SK-N-SH treated with all-trans-retinoic acid at 6 μM for 48 hours (cell line): ENCODE results near the gene ERCC6L.

Experiments used
- ATAC-seq: fragments of 200-7000 bp; cut with Tn5 transposase; 3 replicates; pipeline ENCODE4 v1.9.1; 2020; ENCODE audit warnings: mild to moderate bottlenecking, moderate library complexity
- BACH2 ChIP-seq: fragments of 250-450 bp; sonication (Bioruptor Pico); IDR thresholded peaks from 2 replicates; pipeline ENCODE4 v1.9.0; 2021; ENCODE audit warnings: mild to moderate bottlenecking, borderline replicate concordance
- CSDC2 ChIP-seq: fragments of 250-450 bp; sonication (Bioruptor Pico); IDR thresholded peaks from 2 replicates; pipeline ENCODE4 v1.5.0; 2020; ENCODE audit warnings: mild to moderate bottlenecking, moderate library complexity
- ESRRG ChIP-seq: fragments of 250-450 bp; sonication (Bioruptor Pico); IDR thresholded peaks from 2 replicates; pipeline ENCODE4 v1.6.1; 2021; ENCODE audit warnings: mild to moderate bottlenecking
- GLIS3 ChIP-seq: fragments of 250-450 bp; sonication (Bioruptor Pico); IDR thresholded peaks from 2 replicates; pipeline ENCODE4 v1.5.0; 2020; ENCODE audit warnings: mild to moderate bottlenecking, moderate library complexity
- ISL1 ChIP-seq: fragments of 250-450 bp; sonication (Bioruptor Pico); IDR thresholded peaks from 2 replicates; pipeline ENCODE4 v2.1.2; 2022; ENCODE audit warnings: mild to moderate bottlenecking, moderate library complexity
- OSR1 ChIP-seq: fragments of 250-450 bp; sonication (Bioruptor Pico); IDR thresholded peaks from 2 replicates; pipeline ENCODE4 v1.8.0; 2022; ENCODE audit warnings: moderate library complexity, mild to moderate bottlenecking, inconsistent platforms
- PPARA ChIP-seq: fragments of 250-450 bp; sonication (Bioruptor Pico); IDR thresholded peaks from 2 replicates; pipeline ENCODE4 v1.5.0; 2020; ENCODE audit warnings: mild to moderate bottlenecking, borderline replicate concordance
- RARB ChIP-seq: fragments of 250-450 bp; sonication (Bioruptor Pico); IDR thresholded peaks from 2 replicates; pipeline ENCODE4 v1.8.0; 2021; ENCODE audit warnings: mild to moderate bottlenecking, moderate library complexity
- TCF4 ChIP-seq: fragments of 250-450 bp; sonication (Bioruptor Pico); IDR thresholded peaks from 2 replicates; pipeline ENCODE4 v1.8.0; 2021; ENCODE audit warnings: mild to moderate bottlenecking, moderate library complexity, borderline replicate concordance
- TOX ChIP-seq: fragments of 250-450 bp; sonication (Bioruptor Pico); IDR thresholded peaks from 2 replicates; pipeline ENCODE4 v1.8.0; 2021; ENCODE audit warnings: mild to moderate bottlenecking, moderate library complexity, borderline replicate concordance
- ZC3H10 ChIP-seq: fragments of 250-450 bp; sonication (Bioruptor Pico); IDR thresholded peaks from 2 replicates; pipeline ENCODE4 v1.5.1; 2021; ENCODE audit warnings: mild to moderate bottlenecking, moderate library complexity
- ZFP3 ChIP-seq: fragments of 250-450 bp; sonication (Bioruptor Pico); IDR thresholded peaks from 2 replicates; pipeline ENCODE4 v1.5.0; 2020; ENCODE audit warnings: mild to moderate bottlenecking, moderate library complexity
- ZFP30 ChIP-seq: fragments of 450-650 bp; formaldehyde crosslinking; IDR thresholded peaks from 2 replicates; pipeline ENCODE4 v1.5.0; 2022; ENCODE audit warnings: mild to moderate bottlenecking, moderate library complexity
- ZNF565 ChIP-seq: fragments of 450-650 bp; formaldehyde crosslinking; conservative IDR thresholded peaks from 2 replicates; pipeline ENCODE4 v1.5.0; 2020; ENCODE audit warnings: low read depth, mild to moderate bottlenecking, moderate library complexity
- ZNF70 ChIP-seq: fragments of 450-650 bp; formaldehyde crosslinking; IDR thresholded peaks from 2 replicates; pipeline ENCODE4 v1.5.0; 2020; ENCODE audit warnings: mild to moderate bottlenecking, moderate library complexity
- ZNF8 ChIP-seq: fragments of 450-650 bp; formaldehyde crosslinking; IDR thresholded peaks from 2 replicates; pipeline ENCODE4 v1.5.0; 2020; ENCODE audit warnings: mild to moderate bottlenecking, moderate library complexity
- TF ChIP-seq, protein P1 (sequence below): fragments of 250-450 bp; sonication (Bioruptor Pico); IDR thresholded peaks from 2 replicates; pipeline ENCODE4 v1.5.0; 2020; ENCODE audit warnings: mild to moderate bottlenecking, moderate library complexity
- TF ChIP-seq, protein P2 (sequence below): fragments of 250-450 bp; sonication (Bioruptor Pico); IDR thresholded peaks from 2 replicates; pipeline ENCODE4 v1.5.1; 2021; ENCODE audit warnings: mild to moderate bottlenecking, moderate library complexity
- TF ChIP-seq, protein P3 (sequence below): fragments of 250-450 bp; sonication (Bioruptor Pico); IDR thresholded peaks from 2 replicates; pipeline ENCODE4 v1.5.1; 2020; ENCODE audit warnings: low read depth, mild to moderate bottlenecking, moderate library complexity
- TF ChIP-seq, protein P4 (sequence below): fragments of 250-450 bp; sonication (Bioruptor Pico); IDR thresholded peaks from 2 replicates; pipeline ENCODE4 v1.8.0; 2020; ENCODE audit warnings: mild to moderate bottlenecking, moderate library complexity, borderline replicate concordance
- TF ChIP-seq, protein P5 (sequence below): fragments of 250-450 bp; sonication (Bioruptor Pico); IDR thresholded peaks from 2 replicates; pipeline ENCODE4 v1.8.0; 2021; ENCODE audit warnings: low read depth, mild to moderate bottlenecking, moderate library complexity, borderline replicate concordance

ERCC6L gene

DNA sequence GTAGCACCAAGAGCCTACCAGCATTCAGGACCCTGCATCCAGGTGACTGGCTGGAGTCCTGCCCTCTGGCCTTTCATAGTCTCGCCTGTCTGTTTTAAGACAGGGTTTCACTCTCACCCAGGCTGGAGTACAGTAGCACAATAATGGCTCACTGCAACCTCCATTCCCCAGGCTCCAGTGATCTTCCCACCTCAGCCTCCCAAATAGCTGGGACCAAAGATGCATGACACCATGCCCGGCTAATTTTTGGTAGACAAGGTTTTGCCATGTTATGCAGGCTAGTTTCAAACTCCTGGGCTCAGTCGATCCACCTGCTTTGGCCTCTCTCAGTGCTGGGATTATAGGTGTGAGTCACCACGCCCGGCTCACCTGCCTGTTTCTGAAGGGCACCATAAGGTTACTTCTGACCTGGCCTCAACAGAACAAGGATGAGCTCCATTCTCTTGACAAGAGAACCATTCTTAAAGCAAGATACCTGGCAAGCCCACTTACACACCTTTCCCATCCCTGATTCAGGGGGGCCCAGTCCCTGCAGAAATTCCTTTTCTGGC, 31.6 kb upstream of the ERCC6L start:
- ATAC-seq: peak; percentile 3
- TF ChIP-seq ZNF8 (no peak), CSDC2 (CRISPR knock-in tag) (no peak), OSR1 (CRISPR knock-in tag) (no peak), ZFP3 (no peak), TCF4 (CRISPR knock-in tag) (no peak), ZFP30 (no peak)

DNA sequence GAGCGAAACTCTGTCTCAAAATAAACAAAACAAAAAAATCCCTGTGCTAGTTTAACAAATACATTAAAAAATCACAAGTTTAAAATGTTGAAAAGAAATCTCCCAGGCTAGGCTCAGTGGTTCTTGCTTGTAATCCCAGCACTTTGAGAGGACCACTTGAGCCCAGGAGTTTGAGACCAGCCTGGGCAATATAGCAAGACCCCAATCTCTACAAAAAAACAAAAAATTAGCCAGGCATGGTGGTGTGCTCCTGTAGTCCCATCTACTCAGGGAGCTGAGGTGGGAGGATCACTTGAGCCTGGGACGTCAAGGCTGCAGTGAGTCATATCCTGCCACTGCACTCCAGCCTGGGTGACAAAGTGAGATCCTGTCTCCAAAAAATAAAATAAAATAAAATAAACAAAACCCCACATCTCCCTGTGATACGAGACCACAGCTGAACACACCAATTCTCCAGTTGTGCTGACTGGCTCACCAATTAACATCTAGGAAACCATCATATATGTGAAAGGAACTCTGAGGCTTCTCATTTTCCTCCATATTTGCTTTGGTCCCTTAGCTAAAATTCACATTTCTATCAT, 30.9 kb upstream of the ERCC6L start:
- ATAC-seq: peak; percentile 63
- TF ChIP-seq GLIS3 (CRISPR knock-in tag) (no peak), TCF4 (CRISPR knock-in tag) (no peak), ZNF565 (CRISPR knock-in tag) (no peak), ZFP30 (no peak), CSDC2 (CRISPR knock-in tag) (no peak), ZFP3 (no peak), ZNF70 (no peak), PPARA (no peak), RARB (CRISPR knock-in tag) (no peak), ISL1 (CRISPR knock-in tag) (no peak)
- TF ChIP-seq, protein P1, sequence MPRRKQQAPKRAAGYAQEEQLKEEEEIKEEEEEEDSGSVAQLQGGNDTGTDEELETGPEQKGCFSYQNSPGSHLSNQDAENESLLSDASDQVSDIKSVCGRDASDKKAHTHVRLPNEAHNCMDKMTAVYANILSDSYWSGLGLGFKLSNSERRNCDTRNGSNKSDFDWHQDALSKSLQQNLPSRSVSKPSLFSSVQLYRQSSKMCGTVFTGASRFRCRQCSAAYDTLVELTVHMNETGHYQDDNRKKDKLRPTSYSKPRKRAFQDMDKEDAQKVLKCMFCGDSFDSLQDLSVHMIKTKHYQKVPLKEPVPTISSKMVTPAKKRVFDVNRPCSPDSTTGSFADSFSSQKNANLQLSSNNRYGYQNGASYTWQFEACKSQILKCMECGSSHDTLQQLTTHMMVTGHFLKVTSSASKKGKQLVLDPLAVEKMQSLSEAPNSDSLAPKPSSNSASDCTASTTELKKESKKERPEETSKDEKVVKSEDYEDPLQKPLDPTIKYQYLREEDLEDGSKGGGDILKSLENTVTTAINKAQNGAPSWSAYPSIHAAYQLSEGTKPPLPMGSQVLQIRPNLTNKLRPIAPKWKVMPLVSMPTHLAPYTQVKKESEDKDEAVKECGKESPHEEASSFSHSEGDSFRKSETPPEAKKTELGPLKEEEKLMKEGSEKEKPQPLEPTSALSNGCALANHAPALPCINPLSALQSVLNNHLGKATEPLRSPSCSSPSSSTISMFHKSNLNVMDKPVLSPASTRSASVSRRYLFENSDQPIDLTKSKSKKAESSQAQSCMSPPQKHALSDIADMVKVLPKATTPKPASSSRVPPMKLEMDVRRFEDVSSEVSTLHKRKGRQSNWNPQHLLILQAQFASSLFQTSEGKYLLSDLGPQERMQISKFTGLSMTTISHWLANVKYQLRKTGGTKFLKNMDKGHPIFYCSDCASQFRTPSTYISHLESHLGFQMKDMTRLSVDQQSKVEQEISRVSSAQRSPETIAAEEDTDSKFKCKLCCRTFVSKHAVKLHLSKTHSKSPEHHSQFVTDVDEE (CRISPR knock-in tag): no peak
- TF ChIP-seq, protein P2, sequence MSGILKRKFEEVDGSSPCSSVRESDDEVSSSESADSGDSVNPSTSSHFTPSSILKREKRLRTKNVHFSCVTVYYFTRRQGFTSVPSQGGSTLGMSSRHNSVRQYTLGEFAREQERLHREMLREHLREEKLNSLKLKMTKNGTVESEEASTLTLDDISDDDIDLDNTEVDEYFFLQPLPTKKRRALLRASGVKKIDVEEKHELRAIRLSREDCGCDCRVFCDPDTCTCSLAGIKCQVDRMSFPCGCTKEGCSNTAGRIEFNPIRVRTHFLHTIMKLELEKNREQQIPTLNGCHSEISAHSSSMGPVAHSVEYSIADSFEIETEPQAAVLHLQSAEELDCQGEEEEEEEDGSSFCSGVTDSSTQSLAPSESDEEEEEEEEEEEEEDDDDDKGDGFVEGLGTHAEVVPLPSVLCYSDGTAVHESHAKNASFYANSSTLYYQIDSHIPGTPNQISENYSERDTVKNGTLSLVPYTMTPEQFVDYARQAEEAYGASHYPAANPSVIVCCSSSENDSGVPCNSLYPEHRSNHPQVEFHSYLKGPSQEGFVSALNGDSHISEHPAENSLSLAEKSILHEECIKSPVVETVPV (CRISPR knock-in tag): no peak
- TF ChIP-seq, protein P3, sequence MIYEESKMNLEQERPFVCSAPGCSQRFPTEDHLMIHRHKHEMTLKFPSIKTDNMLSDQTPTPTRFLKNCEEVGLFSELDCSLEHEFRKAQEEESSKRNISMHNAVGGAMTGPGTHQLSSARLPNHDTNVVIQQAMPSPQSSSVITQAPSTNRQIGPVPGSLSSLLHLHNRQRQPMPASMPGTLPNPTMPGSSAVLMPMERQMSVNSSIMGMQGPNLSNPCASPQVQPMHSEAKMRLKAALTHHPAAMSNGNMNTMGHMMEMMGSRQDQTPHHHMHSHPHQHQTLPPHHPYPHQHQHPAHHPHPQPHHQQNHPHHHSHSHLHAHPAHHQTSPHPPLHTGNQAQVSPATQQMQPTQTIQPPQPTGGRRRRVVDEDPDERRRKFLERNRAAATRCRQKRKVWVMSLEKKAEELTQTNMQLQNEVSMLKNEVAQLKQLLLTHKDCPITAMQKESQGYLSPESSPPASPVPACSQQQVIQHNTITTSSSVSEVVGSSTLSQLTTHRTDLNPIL (CRISPR knock-in tag): no peak
- TF ChIP-seq, protein P4, sequence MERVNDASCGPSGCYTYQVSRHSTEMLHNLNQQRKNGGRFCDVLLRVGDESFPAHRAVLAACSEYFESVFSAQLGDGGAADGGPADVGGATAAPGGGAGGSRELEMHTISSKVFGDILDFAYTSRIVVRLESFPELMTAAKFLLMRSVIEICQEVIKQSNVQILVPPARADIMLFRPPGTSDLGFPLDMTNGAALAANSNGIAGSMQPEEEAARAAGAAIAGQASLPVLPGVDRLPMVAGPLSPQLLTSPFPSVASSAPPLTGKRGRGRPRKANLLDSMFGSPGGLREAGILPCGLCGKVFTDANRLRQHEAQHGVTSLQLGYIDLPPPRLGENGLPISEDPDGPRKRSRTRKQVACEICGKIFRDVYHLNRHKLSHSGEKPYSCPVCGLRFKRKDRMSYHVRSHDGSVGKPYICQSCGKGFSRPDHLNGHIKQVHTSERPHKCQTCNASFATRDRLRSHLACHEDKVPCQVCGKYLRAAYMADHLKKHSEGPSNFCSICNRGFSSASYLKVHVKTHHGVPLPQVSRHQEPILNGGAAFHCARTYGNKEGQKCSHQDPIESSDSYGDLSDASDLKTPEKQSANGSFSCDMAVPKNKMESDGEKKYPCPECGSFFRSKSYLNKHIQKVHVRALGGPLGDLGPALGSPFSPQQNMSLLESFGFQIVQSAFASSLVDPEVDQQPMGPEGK (CRISPR knock-in tag): no peak

DNA sequence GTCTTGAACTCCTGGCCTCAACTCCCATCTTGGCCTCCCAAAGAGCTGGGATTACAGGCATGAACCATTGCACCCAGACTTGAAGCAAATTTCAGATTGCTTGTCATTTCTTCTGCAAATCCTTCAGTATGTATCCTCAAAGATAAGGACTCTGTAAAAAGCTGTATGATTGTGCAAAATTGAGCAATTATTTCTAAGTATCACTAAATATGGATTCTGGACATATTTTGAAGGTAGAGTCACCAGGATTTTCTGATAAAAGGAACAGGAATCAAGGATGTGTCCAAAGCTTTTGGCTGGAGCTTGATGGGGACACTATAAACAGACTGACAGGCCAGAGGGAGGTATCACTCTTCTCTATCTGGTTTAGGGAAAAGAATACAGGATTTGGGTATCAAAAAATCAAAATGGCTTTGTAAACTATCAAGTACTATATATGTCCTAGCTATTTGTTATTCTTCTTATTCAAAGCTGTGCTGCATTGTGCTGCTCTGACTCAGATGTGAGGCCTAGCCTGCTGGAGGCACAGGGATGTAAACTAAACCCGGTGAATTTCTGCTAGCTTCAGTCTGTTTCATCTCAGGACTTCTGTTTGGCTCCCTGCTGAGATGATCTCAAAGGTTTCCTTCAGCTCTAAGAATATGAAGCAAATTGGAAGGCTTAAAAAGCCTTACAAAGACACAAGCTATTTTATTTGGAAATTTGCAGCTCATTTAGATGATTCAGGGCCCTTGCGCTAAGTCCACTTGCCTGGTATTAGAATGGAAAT, 30.0 kb upstream of the ERCC6L start:
- no peak for TF ChIP-seq RARB (CRISPR knock-in tag)
- no peak for TF ChIP-seq ZC3H10 (CRISPR knock-in tag)
- TF ChIP-seq TCF4 (CRISPR knock-in tag): no peak
- 0 out of 3 replicates have a peak, but pooled peaks have one; percentile 7 for ATAC-seq

DNA sequence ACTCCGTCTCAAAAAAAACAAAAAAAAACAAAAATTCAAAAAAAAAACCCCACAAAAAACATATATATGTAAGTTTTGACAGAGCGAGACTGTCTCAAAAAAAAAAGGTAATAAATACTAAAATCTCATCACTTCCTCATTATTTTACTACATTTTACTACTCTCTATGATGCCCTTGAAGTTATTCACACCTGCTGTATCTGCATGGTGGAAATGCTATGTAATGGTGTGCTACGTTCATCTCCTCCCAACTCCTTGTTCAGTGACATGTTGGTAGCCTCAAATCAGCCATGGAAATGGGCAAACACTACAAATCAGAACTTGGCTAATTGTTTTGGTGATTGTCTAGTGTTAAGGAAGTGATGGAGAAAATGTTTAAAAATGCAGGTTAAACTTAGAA, 26.4 kb upstream of the ERCC6L start:
- ATAC-seq: no peak
- TF ChIP-seq BACH2 (CRISPR knock-in tag): no peak
- TF ChIP-seq TCF4 (CRISPR knock-in tag): no peak
- TF ChIP-seq, protein P2 (CRISPR knock-in tag): no peak
- no peak for TF ChIP-seq ZNF8
- no peak for TF ChIP-seq TOX
- TF ChIP-seq PPARA: no peak
- TF ChIP-seq ESRRG (CRISPR knock-in tag): no peak
- no peak for TF ChIP-seq ZC3H10 (CRISPR knock-in tag)
- no peak for TF ChIP-seq ZNF70
- TF ChIP-seq, protein P3 (CRISPR knock-in tag): no peak
- TF ChIP-seq, protein P5, sequence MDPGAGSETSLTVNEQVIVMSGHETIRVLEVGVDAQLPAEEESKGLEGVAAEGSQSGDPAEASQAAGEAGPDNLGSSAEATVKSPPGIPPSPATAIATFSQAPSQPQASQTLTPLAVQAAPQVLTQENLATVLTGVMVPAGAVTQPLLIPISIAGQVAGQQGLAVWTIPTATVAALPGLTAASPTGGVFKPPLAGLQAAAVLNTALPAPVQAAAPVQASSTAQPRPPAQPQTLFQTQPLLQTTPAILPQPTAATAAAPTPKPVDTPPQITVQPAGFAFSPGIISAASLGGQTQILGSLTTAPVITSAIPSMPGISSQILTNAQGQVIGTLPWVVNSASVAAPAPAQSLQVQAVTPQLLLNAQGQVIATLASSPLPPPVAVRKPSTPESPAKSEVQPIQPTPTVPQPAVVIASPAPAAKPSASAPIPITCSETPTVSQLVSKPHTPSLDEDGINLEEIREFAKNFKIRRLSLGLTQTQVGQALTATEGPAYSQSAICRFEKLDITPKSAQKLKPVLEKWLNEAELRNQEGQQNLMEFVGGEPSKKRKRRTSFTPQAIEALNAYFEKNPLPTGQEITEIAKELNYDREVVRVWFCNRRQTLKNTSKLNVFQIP: no peak
